A673 (cell line): Measurements from ENCODE around the gene ERI3.

ENCODE experiments used
- EZH2 ChIP-seq: fragments of 200-600 bp; sonication (generic); IDR thresholded peaks from 2 replicates; pipeline ENCODE4 v1.6.1; 2017; ENCODE audit warnings: borderline replicate concordance, low read depth, mild to moderate bottlenecking, mixed read lengths, antibody characterized with exemption, low read length; ENCODE audit not compliant: poor library complexity, severe bottlenecking
- TF ChIP-seq, protein P1 (sequence below): fragments of 300-800, 200-600 bp; sonication (generic); conservative IDR thresholded peaks from 2 replicates; pipeline ENCODE4 v1.5.1; 2017; ENCODE audit warnings: low read depth, mild to moderate bottlenecking, antibody characterized with exemption, low read length, moderate library complexity, mixed read lengths

DNA sequence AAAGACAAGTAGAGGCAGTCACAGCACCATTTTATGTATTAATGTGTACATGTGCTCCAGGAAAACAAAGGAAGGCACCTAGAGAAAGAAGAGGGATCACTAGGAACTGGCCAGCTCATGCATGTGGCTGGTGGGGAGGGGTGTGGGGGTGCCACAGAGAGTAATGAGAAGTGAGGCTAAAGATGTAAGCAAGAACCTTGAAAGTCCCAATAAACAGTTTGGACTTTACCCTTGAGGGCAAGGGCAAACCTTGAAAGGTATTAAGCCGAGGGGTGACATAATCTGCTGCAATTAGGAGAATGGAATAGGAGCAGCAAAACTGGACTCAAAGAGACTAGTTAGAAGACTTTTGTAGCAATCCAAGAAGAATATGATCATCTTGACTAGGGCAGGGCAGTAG, 51.5 kb downstream of the ERI3 start:
- TF ChIP-seq, protein P1, sequence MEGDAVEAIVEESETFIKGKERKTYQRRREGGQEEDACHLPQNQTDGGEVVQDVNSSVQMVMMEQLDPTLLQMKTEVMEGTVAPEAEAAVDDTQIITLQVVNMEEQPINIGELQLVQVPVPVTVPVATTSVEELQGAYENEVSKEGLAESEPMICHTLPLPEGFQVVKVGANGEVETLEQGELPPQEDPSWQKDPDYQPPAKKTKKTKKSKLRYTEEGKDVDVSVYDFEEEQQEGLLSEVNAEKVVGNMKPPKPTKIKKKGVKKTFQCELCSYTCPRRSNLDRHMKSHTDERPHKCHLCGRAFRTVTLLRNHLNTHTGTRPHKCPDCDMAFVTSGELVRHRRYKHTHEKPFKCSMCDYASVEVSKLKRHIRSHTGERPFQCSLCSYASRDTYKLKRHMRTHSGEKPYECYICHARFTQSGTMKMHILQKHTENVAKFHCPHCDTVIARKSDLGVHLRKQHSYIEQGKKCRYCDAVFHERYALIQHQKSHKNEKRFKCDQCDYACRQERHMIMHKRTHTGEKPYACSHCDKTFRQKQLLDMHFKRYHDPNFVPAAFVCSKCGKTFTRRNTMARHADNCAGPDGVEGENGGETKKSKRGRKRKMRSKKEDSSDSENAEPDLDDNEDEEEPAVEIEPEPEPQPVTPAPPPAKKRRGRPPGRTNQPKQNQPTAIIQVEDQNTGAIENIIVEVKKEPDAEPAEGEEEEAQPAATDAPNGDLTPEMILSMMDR, result no peak
- no peak for TF ChIP-seq EZH2
